ENCODE results near the gene CCT2. TPM values are rescaled to one million over a fixed set of nuclear protein-coding genes. Genes with fewer than 3 reads are reported as not detected.

The CCT2 gene
- total RNA-seq, 2 donors from 2014 or later = 238 to 264 TPM

- no peak for ATAC-seq
These were observed 30.8 kb downstream of the CCT2 start for GRCh38 chr12:69616025-69616424.

GRCh38 chr12:69619050-69619449, 33.8 kb downstream of the CCT2 start:
- no peaks in the 10 kb centered on the region for H3K36me3 Mint-ChIP-seq
- no peak for ATAC-seq
- H3K27ac Mint-ChIP-seq = no peak overlapping the region
- DNase-seq (ENCODE audit: low spot score in 2 of 2) = no peak
- no peaks in the 10 kb centered on the region for H3K9me3 Mint-ChIP-seq

More at GRCh38 chr12:69616025-69616424, 30.8 kb downstream of the CCT2 start:
- no peaks in the 10 kb centered on the region for H3K36me3 Mint-ChIP-seq
- H3K27ac Mint-ChIP-seq = no peak overlapping the region
- no peak for DNase-seq (ENCODE audit: low spot score in 2 of 2)
- no peaks in the 10 kb centered on the region for H3K9me3 Mint-ChIP-seq

GRCh38 chr12:69620077-69620476, 34.8 kb downstream of the CCT2 start:
- no peaks in the 10 kb centered on the region for H3K36me3 Mint-ChIP-seq
- H3K9me3 Mint-ChIP-seq = no peaks in the 10 kb centered on the region
- no peak for DNase-seq (ENCODE audit: low spot score in 2 of 2)
- ATAC-seq = no peak
- H3K27ac Mint-ChIP-seq = no peak overlapping the region

GRCh38 chr12:69620921-69621320, 35.7 kb downstream of the CCT2 start:
- no peaks in the 10 kb centered on the region for H3K9me3 Mint-ChIP-seq
- ATAC-seq (no peak), DNase-seq (ENCODE audit: low spot score in 2 of 2) (no peak)
- no peaks in the 10 kb centered on the region for H3K36me3 Mint-ChIP-seq
- H3K27ac Mint-ChIP-seq = no peak overlapping the region

GRCh38 chr12:69621551-69621950, 36.3 kb downstream of the CCT2 start:
- Mint-ChIP-seq H3K27ac (no peak overlapping the region), H3K9me3 (no peaks in the 10 kb centered on the region), H3K36me3 (no peaks in the 10 kb centered on the region)
- ATAC-seq (no peak), DNase-seq (ENCODE audit: low spot score in 2 of 2) (no peak)

GRCh38 chr12:69623970-69624369, 38.7 kb downstream of the CCT2 start:
- no peak for ATAC-seq
- Mint-ChIP-seq H3K27ac (no peak overlapping the region), H3K9me3 (no peaks in the 10 kb centered on the region), H3K36me3 (no peaks in the 10 kb centered on the region)
- DNase-seq (ENCODE audit: low spot score in 2 of 2) = no peak

GRCh38 chr12:69627501-69627900, 42.2 kb downstream of the CCT2 start:
- Mint-ChIP-seq H3K36me3 (no peaks in the 10 kb centered on the region), H3K27ac (no peak overlapping the region), H3K9me3 (no peaks in the 10 kb centered on the region)
- no peak for ATAC-seq
- no peak for DNase-seq (ENCODE audit: low spot score in 2 of 2)

- Mint-ChIP-seq H3K27ac (no peak overlapping the region), H3K9me3 (no peaks in the 10 kb centered on the region), H3K36me3 (no peaks in the 10 kb centered on the region)
- no peak for ATAC-seq
- no peak for DNase-seq (ENCODE audit: low spot score in 2 of 2)
These were observed 44.9 kb downstream of the CCT2 start for GRCh38 chr12:69630191-69630590.

- DNase-seq (ENCODE audit: low spot score in 2 of 2) (no peak), ATAC-seq (no peak)
- no peaks in the 10 kb centered on the region for H3K9me3 Mint-ChIP-seq
- H3K27ac Mint-ChIP-seq = no peak overlapping the region
- H3K36me3 Mint-ChIP-seq = no peaks in the 10 kb centered on the region
These were observed 47.8 kb downstream of the CCT2 start for GRCh38 chr12:69633061-69633460.

- Mint-ChIP-seq H3K36me3 (no peaks in the 10 kb centered on the region), H3K9me3 (no peaks in the 10 kb centered on the region), H3K27ac (no peak overlapping the region)
- ATAC-seq (peak; percentile 78), DNase-seq (ENCODE audit: low spot score in 2 of 2) (peak; percentile 60 to 68)
These were observed 54.2 kb downstream of the CCT2 start for GRCh38 chr12:69639400-69640016.

- ATAC-seq = no peak
- DNase-seq (ENCODE audit: low spot score in 2 of 2) = no peak
- H3K36me3 Mint-ChIP-seq = no peaks in the 10 kb centered on the region
- no peaks in the 10 kb centered on the region for H3K9me3 Mint-ChIP-seq
- no peak overlapping the region for H3K27ac Mint-ChIP-seq
These were observed 56.3 kb downstream of the CCT2 start for GRCh38 chr12:69641546-69641945.

- Mint-ChIP-seq H3K36me3 (no peaks in the 10 kb centered on the region), H3K27ac (no peak overlapping the region), H3K9me3 (no peaks in the 10 kb centered on the region)
- no peak for DNase-seq (ENCODE audit: low spot score in 2 of 2)
- no peak for ATAC-seq
These were observed 57.3 kb downstream of the CCT2 start for GRCh38 chr12:69642531-69642930.

- ATAC-seq (no peak), DNase-seq (ENCODE audit: low spot score in 2 of 2) (no peak)
- no peaks in the 10 kb centered on the region for H3K36me3 Mint-ChIP-seq
- no peak overlapping the region for H3K27ac Mint-ChIP-seq
- H3K9me3 Mint-ChIP-seq = no peaks in the 10 kb centered on the region
These were observed 59.3 kb downstream of the CCT2 start for GRCh38 chr12:69644511-69644910.

- DNase-seq (ENCODE audit: low spot score in 2 of 2) (no peak), ATAC-seq (no peak)
- H3K27ac Mint-ChIP-seq = no peak overlapping the region
- H3K9me3 Mint-ChIP-seq = no peaks in the 10 kb centered on the region
- no peaks in the 10 kb centered on the region for H3K36me3 Mint-ChIP-seq
These were observed 59.8 kb downstream of the CCT2 start for GRCh38 chr12:69645031-69645430.

GRCh38 chr12:69647178-69647577, 61.9 kb downstream of the CCT2 start:
- ATAC-seq (no peak), DNase-seq (ENCODE audit: low spot score in 2 of 2) (no peak)
- no peak overlapping the region for H3K27ac Mint-ChIP-seq
- no peaks in the 10 kb centered on the region for H3K9me3 Mint-ChIP-seq
- H3K36me3 Mint-ChIP-seq = no peaks in the 10 kb centered on the region

- Mint-ChIP-seq H3K36me3 (no peaks in the 10 kb centered on the region), H3K9me3 (no peaks in the 10 kb centered on the region), H3K27ac (no peak overlapping the region)
- DNase-seq (ENCODE audit: low spot score in 2 of 2) (no peak), ATAC-seq (no peak)
These were observed 63.2 kb downstream of the CCT2 start for GRCh38 chr12:69648476-69648875.

- H3K36me3 Mint-ChIP-seq = no peaks in the 10 kb centered on the region
- ATAC-seq = no peak
- no peak for DNase-seq (ENCODE audit: low spot score in 2 of 2)
- no peak overlapping the region for H3K27ac Mint-ChIP-seq
- no peaks in the 10 kb centered on the region for H3K9me3 Mint-ChIP-seq
These were observed 64.3 kb downstream of the CCT2 start for GRCh38 chr12:69649529-69649928.
